ENCODE measurements around the gene SYT7.

The SYT7 gene

DNA sequence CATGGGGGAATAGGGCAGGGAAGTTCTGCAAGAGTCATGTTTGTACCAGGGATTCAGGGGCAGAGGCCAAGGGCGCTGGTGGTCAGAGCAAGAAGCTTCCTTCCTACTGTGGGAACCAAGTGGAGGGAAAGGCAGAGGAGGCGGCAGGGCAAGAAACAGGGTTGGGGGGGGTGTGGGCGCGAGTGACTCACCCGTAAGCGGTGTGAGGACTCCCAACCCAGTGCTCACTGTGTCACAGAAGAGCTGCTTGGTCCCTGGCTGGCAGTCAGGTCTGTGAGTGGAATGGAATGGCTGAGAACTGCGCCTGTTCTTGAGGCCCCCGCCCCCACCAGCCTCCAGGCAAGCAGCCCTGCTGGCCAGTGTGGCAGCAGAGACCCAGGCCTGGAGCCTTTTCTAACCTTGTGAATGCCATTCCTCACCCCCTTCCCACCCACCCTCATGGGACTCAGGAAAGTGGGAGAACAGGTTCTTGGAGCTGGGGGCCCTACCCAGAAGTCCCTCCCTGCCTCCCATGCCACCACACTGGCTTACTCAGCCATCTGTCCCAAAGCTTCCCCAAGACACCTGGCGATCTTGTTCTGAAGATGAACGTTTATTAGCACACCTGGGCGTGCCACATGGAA, 67.6 kb downstream of the SYT7 start:
- DNase-seq, result no peak

DNA sequence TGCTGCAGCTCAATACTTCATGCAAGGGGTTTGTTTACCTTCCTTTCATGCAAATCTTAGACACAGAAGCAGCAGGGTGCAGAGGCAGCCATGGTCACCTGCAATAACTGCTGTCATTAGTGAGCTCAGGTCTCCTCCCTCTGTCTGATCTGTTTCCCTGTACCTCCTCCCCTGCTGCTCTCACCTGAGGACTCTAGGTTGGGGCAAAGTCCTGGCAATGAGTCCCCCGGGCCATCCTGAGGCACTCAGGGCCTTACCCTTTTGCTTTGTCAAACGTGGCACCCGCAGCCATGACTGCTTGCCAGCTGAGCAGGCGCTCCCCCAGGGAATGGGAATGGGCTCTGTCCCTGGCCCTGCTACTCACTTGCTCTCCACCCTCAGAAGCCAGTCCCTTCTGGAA, 68.4 kb downstream of the SYT7 start:
- no peak for DNase-seq

DNA sequence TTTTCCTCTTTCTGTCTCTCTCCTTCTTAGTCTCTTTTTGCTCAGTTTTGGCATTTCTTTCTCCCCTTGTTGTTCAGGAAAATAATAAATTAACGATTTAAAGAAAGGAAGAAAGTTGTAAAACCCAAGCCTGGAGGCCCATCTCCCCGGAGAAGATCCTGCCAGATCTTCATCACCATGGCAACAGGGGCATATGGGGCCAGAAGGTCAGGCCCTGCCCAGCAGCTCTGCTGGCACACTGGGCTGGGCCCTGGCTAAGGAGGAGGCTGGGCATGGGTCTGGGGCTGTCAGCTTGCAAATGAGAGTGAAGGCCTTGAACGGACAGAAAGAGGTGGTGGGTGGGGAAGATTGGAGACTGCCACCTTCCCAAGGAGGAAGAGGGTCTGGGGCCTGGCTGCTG, 69.5 kb downstream of the SYT7 start:
- DNase-seq, result no peak

DNA sequence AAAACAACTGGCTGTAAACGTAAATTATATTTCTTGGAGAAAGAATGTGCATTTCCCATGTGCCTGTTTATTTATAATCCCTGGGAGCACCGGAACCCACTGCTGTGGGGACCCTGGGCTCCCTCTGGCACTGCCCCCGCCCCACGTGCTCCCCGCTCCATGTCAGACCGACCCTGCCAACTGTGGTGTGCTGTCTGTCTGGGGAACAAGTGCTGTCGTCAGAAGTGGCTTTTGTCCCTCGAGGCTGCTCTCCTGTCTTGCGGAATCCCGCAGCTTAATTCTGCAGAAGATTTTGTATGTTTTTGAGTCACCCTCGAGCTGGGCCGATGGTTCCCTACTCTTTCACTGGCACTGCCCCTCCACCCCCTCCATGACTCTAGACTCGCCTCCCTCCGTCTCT, 69.9 kb downstream of the SYT7 start:
- no peak for DNase-seq

DNA sequence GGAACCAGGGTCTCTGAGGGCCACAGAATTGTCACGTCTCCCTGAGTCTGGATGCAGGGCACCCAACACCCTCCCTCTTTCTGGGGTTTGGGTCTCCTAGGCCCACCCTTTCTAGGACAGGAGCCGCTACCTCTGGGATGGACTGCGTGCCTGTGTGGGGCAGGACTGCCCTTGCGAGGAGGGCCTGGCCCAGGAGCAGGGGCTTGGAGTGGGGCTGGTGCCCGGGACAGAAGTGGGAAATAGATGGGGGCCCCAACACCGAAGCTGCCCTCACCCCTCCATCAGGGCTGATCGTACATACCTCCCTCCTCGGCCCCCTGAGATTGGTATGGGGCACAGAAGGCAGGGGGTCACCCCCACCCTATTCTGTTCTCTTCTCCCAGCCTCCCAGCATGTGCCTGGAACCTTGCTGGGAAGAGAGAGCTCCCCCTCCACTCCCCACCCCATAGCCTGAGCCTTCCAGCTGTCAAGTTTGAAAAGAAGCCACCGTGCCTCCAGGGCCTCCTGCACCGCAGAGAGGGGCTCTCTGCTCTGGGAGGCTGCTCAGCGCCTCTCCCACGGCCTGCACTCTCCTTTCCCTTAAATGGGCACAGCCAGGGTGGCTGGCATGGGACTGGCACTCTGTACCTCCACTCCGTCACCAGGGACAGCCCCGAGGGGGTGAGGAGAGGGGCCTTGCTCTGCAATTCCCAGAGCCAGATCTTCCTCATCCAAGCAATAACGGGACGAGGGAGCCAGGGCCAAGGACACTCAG, 70.5 kb downstream of the SYT7 start:
- no peak for DNase-seq

DNA sequence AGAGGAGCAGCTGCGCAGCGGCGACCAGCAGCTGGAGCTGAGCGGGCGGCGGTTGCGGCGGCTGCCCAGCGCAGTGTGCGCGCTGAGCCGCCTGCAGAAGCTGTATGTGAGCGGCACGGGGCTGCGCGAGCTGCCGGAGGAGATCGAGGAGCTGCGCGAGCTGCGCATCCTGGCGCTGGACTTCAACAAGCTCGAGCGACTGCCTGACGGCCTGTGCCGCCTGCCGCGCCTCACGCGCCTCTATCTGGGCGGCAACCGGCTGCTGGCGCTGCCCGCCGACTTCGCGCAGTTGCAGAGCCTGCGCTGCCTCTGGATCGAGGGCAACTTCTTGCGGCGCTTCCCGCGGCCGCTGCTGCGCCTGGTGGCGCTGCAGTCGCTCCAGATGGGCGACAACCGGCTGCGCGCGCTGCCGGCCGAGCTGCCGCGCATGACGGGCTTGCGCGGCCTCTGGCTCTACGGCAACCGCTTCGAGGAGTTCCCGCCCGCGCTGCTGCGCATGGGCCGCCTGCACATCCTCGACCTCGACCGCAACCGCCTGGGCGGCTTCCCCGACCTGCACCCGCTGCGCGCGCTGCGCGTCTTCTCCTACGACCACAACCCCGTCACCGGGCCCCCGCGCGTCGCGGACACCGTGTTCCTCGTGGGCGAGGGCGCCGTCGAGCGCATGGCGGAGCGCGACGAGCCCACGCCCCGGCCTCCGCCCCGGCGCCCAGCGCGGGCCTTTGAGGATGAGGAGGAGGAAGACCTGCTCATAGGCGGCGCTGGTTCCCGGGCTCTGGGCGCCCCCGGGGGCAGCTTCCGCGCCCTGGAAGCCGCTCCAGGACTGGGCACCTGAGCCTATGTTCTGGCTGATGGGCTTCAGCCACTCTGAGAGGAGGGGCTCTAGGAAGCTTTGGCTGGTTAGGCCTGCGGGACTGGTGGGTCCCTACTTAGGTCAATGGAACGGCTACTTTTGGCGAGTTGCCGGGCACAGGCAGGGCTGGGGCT, 71.5 kb downstream of the SYT7 start:
- peak; percentile 15 for DNase-seq

DNA sequence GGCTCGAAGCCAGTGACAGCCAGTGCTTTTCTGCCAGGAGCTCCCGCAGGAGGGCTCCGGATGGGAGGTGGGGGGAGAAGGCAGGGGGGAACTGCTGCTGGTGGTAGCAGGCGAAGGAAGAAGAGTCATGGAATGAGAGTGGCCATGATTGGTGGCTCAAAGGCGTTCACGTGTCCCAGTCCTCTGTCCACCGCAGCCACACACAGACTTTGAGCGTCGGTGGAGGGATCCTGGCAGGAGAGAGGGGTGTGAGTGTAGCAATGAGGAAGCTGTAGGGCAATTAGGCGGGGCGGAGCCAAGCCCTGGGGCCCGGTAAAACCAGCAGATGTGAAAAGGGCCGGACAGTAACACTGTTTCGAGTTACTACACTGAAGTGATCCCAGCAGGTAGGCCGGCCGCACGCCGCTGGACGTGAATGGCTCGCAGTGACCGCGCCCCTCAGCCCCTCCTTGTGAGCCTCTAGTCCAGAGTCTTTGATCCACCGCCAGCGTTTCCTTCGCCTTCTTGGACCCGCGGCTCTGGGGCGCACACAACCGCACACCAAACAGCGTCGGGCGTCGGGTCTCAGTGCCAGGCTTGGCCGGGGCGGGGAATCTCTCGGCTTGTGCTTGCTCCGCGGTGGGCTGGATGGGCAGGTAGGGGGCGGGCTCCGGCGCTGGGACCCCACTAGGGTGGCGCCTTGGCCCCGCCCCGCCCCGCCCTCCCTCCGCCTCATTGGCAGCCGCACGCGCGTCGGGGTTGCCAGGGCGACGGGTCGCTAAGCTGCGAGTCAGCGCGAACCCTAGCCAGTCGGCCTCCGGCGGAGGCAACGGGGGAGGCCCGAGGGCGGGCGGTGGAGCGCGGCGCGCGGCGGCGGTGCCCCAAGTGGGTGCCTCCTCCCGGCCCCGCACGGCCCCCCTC, 72.7 kb downstream of the SYT7 start, which contains the start of gene LRRC10B:
Gene LRRC10B (plus strand): TSS at position 788 of the 900 bp plus-strand sequence. CDS start 250 bp downstream, outside the sequence.
- DNase-seq, result no peak

DNA sequence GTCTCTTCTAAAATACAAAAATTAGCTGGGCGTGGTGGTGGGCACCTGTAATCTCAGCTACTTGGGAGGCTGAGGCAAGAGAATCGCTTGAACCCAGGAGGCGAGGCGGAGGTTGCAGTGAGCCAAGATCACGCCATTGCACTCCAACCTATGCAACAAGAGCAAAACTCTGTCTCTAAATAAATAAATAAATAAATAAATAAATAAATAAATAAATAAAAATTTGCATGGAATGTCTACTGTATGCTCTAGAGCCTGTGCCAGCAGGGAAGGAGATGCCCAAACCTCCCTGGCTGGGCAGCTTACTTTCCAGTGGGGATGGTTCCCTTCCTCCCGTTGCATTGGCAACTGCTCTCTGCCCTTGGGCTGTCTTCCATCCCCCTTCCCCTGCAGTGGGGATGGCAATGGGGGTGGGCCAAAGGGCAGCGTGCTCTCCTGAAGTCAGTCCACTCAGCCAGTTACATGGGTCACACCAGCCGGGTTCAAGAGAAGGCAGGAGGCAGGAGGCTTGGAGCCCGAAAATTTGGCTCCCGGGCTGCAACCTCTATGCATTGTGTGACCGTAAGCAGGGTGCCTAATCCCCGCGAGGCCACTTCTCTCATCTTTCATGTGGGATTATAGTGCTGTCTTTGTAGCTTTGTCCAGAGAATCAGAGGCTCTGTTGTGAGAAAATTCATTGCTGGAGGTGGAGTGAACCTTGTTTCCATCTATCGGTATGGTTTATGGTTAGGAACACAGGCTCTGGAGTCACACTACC, 73.7 kb downstream of the SYT7 start:
- DNase-seq, result no peak

DNA sequence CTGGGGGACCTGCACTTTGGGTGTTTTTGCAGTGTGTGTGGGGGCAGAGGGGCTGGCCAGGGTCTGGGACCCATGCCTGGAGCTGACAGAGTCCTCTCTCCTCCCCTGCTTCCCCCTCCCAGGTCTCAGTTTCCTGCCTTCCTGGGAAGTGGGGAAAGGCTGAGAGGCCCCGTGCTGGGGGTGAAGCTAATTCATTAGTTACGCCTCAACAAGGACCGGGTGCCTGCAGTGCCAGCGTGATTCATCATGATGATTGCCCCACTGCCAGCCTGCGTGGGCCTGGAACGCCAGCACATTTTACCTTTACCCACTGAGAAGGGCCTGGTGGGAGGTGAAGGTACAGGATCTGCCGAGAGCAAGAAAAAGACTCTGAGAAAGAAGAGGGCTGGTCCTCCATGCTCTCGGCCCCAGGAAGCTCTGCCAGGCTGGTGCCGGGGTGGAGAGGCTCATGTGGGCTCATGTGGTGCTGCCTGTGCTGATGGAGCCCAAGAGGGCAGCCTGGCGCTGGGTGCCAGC, 75.2 kb downstream of the SYT7 start:
- no peak for DNase-seq

DNA sequence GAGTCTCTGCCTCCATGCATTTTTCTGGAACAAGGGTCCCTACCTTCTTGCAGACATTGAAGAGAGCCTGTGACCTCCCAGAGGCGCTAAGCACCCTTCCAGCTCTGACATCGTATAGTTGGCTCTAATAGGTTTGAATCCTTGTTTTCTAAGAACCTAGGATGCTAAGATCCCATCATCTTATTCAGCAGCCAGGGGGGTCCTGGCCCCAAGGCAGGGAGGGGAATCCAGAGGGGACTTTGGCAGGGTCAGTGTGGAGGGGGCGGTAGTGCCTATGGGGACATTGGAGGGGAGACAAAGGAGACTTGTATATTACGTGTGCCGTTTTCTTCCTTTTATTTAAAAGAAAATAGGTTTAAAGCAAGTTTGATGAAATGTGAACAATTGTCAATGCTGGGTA, 75.8 kb downstream of the SYT7 start:
- no peak for DNase-seq

DNA sequence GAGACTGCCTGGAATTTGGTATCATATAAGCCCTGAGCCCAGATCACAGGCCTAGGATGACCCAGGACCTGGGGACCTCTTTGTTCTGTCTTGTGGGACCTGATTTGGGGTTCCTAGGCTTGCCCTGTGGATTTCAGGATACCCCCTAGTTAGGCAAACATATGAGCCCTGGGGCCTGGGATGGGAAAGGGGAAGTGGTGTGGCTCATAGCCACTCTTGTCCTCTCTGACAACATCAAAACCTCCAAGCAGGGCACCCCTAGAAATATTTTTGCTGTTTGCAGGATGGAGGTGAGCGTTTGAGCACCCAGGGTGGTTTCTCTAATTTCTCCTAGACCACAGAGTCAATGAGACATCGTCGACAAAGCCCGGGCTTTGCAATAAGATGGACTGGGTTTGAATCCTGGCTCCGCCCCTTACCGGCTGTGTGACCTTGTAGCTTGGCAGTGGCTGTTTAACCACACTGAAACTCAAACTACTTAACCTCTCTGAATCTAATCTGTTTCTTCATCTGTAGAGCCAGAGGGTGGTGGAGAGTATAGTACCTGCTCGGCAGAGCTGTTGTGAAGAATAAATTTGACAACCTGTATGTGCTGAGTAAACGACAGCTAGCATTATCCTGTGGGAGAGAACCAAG, 77.6 kb downstream of the SYT7 start:
- DNase-seq, result no peak

DNA sequence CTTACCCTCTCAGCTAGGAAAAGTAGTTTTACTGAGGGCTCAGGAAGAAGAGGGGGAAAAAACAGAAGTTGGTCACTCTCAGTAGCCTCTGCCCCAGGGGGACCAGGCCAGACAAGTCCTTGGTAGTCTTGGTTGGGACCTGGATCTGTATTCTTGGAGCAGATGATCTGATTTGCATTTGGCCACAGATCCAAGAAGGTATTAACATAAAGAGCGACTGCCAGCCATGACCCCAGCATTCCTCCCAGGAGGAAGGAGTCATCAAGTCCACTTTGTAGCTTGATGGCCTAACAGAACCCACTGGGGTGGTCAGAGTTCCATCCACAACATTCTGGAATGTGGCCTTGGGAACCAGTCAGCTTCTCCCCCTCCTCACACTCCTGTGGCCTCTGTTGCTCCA, 78.4 kb downstream of the SYT7 start:
- no peak for DNase-seq

DNA sequence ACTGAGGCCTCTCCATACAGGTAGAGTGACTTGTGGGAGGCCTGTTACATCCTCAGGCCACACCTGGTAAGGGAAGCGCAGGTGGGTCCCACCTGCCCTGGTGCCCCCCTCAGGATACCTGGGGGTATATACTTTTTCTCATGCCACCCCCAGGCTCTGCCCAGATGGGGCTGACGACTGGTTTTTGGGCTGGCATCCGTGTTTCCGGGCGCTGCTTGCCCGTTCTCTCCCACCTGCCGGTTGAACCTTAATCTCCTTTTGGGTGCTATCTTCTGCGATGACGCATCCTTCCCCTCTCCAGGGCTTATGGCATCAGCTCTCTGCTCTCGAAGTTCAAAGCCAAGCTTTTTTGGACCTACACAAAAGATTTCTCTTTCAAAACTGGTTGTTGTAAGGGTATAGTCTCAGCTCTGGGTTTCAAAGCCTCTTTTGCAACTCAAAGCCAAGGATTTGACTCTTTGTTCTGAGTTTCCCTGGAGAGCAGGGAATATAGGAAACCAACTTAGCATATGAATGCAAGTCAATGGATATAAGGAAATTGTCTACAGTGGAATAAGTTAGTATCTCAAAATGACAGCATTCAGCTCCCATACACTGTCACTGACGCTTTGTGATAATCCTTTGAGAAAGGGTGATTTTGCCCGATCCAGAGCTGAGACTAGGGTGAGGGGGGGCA, 80.9 kb downstream of the SYT7 start:
- no peak for DNase-seq

DNA sequence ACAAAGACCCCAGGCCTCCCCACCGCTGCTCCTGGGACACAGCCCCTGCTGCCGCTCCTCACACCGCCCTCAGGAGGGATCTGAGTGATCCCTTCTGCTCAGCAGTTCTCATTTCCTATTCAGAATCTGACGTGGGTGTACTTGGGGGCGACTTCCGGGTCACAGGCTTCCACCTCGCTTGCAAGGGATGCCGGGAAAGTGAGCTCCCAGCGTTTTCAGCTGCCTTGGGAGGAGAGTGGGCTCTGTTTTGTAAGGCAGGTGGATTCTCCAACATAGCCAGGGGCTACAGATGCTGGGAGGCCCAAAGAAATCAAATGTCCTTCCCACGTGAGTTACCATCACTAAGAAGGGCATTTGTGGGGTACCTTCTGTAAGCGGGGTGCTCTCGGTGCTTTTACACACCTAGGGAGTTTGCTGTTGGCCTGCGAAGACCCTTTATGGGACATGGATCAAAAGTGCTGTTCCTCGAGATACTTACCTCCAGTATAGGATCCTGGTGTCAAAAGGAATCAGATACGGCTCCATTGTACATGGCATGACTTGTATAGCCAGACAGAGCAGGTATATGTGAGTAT, 82.0 kb downstream of the SYT7 start:
- DNase-seq, result no peak

DNA sequence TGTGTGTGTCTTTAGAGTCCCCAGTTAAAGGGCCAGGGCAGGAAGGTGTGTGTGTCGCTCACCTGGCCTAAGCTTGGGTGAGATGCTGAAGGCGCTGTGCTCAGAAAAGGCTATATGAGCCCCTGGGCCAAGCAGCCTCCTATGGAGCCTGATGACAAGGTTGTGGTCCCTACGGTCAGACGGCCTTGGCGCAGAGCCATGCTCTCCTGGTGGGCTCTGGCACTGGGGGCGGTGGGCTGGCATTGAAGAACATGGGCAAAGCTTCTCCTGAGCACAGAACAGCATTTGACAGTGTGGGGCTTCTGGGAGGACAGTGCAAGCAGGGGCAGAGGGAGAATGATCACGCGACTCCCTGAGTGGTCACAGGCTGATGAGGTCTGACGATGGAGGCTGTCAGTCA, 83.0 kb downstream of the SYT7 start:
- no peak for DNase-seq

DNA sequence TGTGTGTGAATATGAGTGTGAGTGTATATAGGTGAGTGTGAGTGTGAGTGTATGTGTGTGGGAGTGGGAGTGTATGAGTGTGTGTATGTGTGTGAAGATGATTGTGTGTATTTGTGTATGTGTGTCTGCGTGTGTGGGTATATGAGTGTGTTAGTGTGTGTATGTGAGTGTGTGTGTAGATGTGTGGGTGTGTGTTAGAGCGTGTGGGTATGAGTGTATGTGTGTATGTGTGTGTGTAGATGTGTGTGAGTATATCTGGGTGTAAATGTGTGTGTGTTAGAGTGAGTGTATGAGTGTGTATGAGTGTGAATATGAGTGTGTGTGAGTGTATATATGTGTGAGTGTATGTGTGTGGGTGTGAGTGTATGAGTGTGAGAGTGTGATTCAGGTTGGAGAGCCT, 83.4 kb downstream of the SYT7 start:
- no peak for DNase-seq

DNA sequence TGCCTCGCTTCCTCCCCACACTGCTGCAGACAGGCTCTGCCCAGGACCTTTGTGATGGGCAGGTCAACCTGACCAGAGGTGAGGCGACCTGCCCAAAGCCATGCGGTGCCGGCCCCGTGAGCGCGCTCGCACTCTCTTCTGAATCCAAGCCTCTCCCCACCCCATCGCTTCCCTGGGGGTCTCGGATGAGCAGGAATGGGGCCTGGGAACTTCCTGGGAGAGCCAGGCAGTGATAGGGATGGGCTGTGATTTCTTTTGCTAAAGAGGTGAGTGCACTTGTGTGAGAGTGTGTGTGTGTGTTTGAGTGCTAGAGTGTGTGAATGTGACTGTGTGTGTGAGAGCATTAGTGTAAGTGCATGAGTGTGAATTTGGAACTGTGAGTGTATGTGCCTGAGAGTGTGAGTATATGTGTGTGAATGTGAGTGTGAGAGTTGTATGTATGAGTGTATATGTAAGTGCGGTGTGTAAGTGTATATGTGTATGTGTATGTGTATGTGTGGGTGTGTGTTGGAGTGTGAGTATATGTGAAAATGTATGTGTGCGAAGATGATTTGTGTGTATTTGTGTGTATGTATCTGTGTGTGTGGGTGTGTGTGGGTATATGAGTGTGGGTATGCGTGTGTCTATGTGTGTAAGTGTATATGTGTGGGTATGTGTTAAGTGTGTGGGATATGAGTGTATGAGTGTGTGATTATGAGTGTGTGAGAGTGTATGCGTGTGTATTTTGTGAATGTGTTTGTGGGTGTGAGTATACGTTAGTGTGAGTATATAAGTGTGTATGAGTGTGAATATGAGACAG, 84.1 kb downstream of the SYT7 start:
- no peak for DNase-seq

DNA sequence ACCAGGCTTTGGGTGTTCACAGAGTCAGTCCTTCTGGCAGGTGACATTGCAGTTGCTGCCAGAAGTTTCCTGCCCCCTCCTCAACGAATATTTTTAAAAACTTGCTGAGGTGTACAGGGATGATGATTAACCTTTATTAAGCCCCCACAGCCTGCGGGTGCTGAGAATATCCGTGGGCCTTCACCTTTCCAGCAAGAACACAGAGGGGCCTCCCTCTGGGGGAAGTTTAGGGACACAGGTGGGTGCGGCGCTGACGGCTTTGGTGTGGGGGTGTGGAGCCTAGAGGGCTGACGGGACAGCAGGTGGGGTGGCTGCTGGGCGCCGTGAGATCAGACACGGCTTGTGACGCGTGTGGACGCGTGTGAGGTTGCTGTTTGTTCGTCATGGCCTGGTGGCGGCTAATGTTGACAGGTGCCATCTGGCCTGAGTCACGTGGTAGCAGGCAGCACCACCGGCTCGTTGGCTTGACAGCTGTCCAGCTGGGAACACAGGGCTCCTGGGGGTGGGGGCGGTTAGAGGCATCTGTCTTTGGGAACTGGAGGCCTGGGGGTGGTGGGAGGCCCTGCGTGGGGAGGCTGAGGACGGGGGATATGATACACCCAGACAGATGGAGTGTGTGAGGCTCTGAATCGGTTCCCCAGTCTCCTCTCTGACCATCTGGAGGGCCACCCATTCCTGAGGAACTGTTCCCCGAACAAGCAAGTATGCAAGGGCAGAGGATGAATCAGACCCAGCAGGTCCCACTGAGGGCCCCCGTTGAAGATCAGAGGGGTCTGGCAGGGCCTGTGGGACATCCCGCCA, 84.9 kb downstream of the SYT7 start:
- no peak for DNase-seq
